ENCODE results near the gene DDAH1.

DDAH1 gene

GRCh38 chr1:85467929-85468540 is 3.1 kb upstream of the DDAH1 start:
- no peak for DNase-seq

GRCh38 chr1:85467036-85467435 is 2.1 kb upstream of the DDAH1 start:
- no peak for DNase-seq

- DNase-seq, result no peak
Observed at GRCh38 chr1:85465786-85466134, 801 bp upstream of the DDAH1 start.

- DNase-seq, result peak; percentile 17
Observed at GRCh38 chr1:85464497-85465098, 361 bp downstream of the DDAH1 start.

- DNase-seq, result no peak
Observed at GRCh38 chr1:85463731-85464496, 1.0 kb downstream of the DDAH1 start.

GRCh38 chr1:85462931-85463649 is 1.9 kb downstream of the DDAH1 start:
- DNase-seq, result no peak

GRCh38 chr1:85461216-85461918 is 3.6 kb downstream of the DDAH1 start:
- no peak for DNase-seq

- DNase-seq, result no peak
Observed at GRCh38 chr1:85460555-85461088, 4.3 kb downstream of the DDAH1 start.

GRCh38 chr1:85459290-85459689 is 5.7 kb downstream of the DDAH1 start:
- no peak for DNase-seq

GRCh38 chr1:85454214-85454613 is 10.7 kb downstream of the DDAH1 start:
- no peak for DNase-seq

GRCh38 chr1:85453640-85454194 is 11.2 kb downstream of the DDAH1 start:
- no peak for DNase-seq

- DNase-seq, result no peak
Observed at GRCh38 chr1:85452948-85453347, 12.0 kb downstream of the DDAH1 start.

GRCh38 chr1:85451236-85451830 is 13.6 kb downstream of the DDAH1 start:
- no peak for DNase-seq

- DNase-seq, result no peak
Observed at GRCh38 chr1:85450832-85451231, 14.1 kb downstream of the DDAH1 start.

GRCh38 chr1:85449356-85449755 is 15.6 kb downstream of the DDAH1 start:
- no peak for DNase-seq

GRCh38 chr1:85448358-85448757 is 16.6 kb downstream of the DDAH1 start:
- no peak for DNase-seq

- no peak for DNase-seq
Observed at GRCh38 chr1:85447006-85447943, 17.7 kb downstream of the DDAH1 start.

- no peak for DNase-seq
Observed at GRCh38 chr1:85445906-85446305, 19.1 kb downstream of the DDAH1 start.

GRCh38 chr1:85444381-85444780 is 20.6 kb downstream of the DDAH1 start:
- no peak for DNase-seq

- no peak for DNase-seq
Observed at GRCh38 chr1:85440612-85441011, 24.3 kb downstream of the DDAH1 start.

GRCh38 chr1:85438353-85438752 is 26.6 kb downstream of the DDAH1 start:
- no peak for DNase-seq

Measured in activated naive CD4-positive, alpha-beta T cell treated with Interleukin-2 at 50 U/mL for 16 hours (primary cell).